RWPE2 (cell line): ENCODE results near the gene RIC3.

ENCODE experiments used
- ATAC-seq: fragments of 200-7000 bp; cut with Tn5 transposase; 3 replicates; pipeline ENCODE4 v1.9.1; 2021; ENCODE audit warnings: low read depth
- DNase-seq: peaks from one replicate; pipeline ENCODE4 v3.0.0-alpha.2; 2020; ENCODE audit warnings: low spot score
- H3K27ac ChIP-seq: fragments of 450-650 bp; 2 replicates; pipeline ENCODE4 v1.5.1; 2017; ENCODE audit warnings: mild to moderate bottlenecking; ENCODE audit not compliant: poor library complexity, severe bottlenecking
- H3K27me3 ChIP-seq: fragments of 250-450 bp; sonication (Bioruptor Pico); 2 replicates; pipeline ENCODE4 v1.5.1; 2021; ENCODE audit warnings: mild to moderate bottlenecking, moderate library complexity; ENCODE audit not compliant: insufficient read depth, poor library complexity, severe bottlenecking
- H3K36me3 ChIP-seq: fragments of 250-450 bp; sonication (Bioruptor Pico); 2 replicates; pipeline ENCODE4 v1.5.1; 2020; ENCODE audit warnings: low read depth, mild to moderate bottlenecking, moderate library complexity
- H3K4me1 ChIP-seq: fragments of 250-450 bp; sonication (Bioruptor Pico); 2 replicates; pipeline ENCODE4 v1.5.1; 2021; ENCODE audit warnings: mild to moderate bottlenecking, moderate library complexity; ENCODE audit not compliant: insufficient read depth, poor library complexity, severe bottlenecking
- H3K4me3 ChIP-seq: fragments of 250-450 bp; sonication (Bioruptor Pico); 2 replicates; pipeline ENCODE4 v1.5.1; 2021; ENCODE audit warnings: mild to moderate bottlenecking, moderate library complexity; ENCODE audit not compliant: severe bottlenecking
- H3K9me3 ChIP-seq: fragments of 250-450 bp; sonication (Bioruptor Pico); 2 replicates; pipeline ENCODE4 v1.5.1; 2021; ENCODE audit warnings: mild to moderate bottlenecking, moderate library complexity; ENCODE audit not compliant: severe bottlenecking
- TF ChIP-seq, protein P1 (sequence below): fragments of 450-650 bp; IDR thresholded peaks from one replicate; pipeline ENCODE4 v1.5.1; 2017; ENCODE audit warnings: mild to moderate bottlenecking, moderate library complexity; ENCODE audit not compliant: poor library complexity, severe bottlenecking

RIC3 gene

DNA sequence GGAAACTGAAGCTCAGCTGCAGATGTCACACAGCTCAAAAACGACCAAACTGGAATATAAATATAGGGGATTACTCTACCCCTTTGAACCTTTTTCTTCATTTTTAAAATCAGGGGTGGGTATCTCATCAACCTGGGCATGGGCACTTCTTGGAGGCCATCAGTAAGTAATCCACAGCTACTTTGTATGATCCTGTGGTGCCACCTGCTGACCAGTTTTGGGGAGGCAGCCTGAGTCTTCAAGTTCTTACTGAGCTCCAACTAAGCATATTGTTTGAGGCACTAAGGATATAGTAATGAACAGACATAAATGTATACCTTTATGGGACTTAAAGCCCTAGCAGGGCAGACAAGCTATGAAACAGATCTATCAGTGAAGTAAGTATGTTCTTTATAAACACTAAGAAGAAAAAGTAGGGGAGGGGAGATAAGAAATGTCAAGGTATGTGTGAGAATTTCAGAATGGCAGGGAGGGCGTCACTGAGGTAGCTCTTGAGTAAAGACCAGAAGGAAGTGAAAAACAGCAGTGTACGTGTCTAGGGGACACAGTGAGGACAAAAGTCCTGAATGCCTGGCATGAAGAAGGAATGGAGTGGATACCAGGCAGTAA, 69.4 kb downstream of the RIC3 start:
- DNase-seq: no peak
- peaks cover 11% of the 10 kb centered on the region for H3K36me3 ChIP-seq
- peak; percentile 72 for ATAC-seq
- H3K4me1 ChIP-seq: no peaks in the 10 kb centered on the region
- TF ChIP-seq, protein P1, sequence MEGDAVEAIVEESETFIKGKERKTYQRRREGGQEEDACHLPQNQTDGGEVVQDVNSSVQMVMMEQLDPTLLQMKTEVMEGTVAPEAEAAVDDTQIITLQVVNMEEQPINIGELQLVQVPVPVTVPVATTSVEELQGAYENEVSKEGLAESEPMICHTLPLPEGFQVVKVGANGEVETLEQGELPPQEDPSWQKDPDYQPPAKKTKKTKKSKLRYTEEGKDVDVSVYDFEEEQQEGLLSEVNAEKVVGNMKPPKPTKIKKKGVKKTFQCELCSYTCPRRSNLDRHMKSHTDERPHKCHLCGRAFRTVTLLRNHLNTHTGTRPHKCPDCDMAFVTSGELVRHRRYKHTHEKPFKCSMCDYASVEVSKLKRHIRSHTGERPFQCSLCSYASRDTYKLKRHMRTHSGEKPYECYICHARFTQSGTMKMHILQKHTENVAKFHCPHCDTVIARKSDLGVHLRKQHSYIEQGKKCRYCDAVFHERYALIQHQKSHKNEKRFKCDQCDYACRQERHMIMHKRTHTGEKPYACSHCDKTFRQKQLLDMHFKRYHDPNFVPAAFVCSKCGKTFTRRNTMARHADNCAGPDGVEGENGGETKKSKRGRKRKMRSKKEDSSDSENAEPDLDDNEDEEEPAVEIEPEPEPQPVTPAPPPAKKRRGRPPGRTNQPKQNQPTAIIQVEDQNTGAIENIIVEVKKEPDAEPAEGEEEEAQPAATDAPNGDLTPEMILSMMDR: peak; percentile 83
- no peaks in the 10 kb centered on the region for H3K27me3 ChIP-seq
- no peak overlapping the region for H3K27ac ChIP-seq
- no peaks in the 10 kb centered on the region for H3K9me3 ChIP-seq
- H3K4me3 ChIP-seq: no peak overlapping the region

DNA sequence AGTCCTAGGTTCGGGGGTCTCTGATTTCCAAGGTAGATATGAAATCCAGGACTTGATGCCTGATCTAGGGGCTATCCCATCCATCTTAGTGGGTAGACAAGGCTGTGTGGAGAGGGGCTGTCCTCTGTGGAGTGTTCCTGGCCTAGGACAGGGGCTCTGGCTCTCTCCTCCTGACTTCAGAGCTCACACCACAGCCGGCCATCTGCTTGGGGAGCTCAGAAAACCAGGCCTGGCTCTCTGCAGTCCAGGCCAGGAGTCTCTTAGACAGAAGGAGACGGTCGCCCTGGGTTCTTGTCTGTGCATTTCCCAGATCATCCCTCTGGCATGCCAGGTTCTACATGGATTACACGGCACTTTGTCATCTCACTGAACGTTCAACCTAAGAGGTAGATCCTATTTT, 69.9 kb downstream of the RIC3 start:
- H3K4me3 ChIP-seq: no peak overlapping the region
- TF ChIP-seq, protein P1: no peak

DNA sequence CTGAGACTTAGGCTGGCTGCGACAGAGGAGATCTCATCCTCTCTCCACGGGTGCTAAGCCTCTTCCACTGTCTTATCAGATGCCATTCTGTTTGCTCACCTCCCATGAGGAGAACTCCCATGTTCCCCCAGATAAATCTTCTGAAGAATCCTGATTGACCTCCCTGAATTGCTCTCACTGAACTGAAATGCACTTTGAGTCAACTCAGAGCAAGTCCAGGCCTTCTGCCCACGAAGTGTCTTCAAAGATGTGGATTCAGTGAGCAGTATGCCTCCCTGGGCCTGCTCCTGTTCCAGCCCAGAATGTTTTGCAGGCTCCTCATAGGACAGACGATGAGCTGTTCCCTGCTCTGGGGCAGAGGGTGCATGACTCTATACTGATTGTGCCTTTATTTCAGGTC, 70.5 kb downstream of the RIC3 start:
- ATAC-seq: no peak
- Histone ChIP-seq H3K36me3 (peaks cover 11% of the 10 kb centered on the region), H3K9me3 (no peaks in the 10 kb centered on the region), H3K4me3 (no peak overlapping the region), H3K27me3 (no peaks in the 10 kb centered on the region), H3K27ac (no peak overlapping the region), H3K4me1 (no peaks in the 10 kb centered on the region)
- TF ChIP-seq, protein P1: no peak
- no peak for DNase-seq

More for the DNA sequence above, 69.9 kb downstream of the RIC3 start:
- Histone ChIP-seq H3K4me1 (no peaks in the 10 kb centered on the region), H3K27me3 (no peaks in the 10 kb centered on the region), H3K36me3 (peaks cover 11% of the 10 kb centered on the region), H3K27ac (no peak overlapping the region), H3K9me3 (no peaks in the 10 kb centered on the region)
- peak; percentile 38 for DNase-seq
- ATAC-seq: no peak

DNA sequence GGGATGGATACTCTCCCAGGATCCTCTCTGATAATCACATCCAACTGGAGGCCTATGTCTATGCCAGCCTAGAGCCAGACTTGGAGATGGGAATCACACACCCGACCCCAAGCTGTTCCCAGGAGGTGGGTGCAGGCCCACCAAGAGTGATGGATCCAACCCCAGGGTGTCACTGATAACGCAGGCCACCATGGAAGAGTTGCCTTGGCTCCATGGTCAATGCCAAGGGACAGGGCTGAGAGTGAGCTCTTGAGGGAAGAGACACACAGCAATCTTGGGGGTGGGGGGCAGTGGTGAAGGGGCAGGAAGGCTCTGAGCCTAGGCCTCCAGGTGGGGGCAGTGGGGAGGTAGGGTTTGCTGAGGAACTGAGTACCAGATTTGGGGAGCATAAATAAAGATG, 70.9 kb downstream of the RIC3 start:
- Histone ChIP-seq H3K36me3 (peaks cover 11% of the 10 kb centered on the region), H3K9me3 (no peaks in the 10 kb centered on the region), H3K4me3 (no peak overlapping the region), H3K27ac (no peak overlapping the region), H3K4me1 (no peaks in the 10 kb centered on the region), H3K27me3 (no peaks in the 10 kb centered on the region)
- TF ChIP-seq, protein P1: no peak
- DNase-seq (no peak), ATAC-seq (no peak)

DNA sequence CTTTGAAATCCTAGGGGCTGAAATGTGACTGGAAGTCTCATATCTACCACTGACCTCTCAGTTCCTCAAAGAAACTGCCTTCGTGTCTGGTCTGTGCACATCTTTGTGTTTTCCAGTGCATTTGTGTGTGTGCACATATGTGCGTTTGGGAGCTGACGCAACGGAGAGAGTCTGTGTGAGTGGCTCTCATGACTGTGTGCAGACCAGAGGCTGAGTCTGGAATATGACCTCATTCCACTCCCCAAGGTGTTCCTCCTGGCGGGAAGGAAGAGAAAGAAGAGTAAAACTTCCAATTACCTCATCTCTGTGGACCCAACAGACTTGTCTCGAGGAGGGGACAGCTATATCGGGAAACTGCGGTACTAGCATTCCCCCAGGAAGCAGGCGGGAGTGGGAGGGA, 71.4 kb downstream of the RIC3 start:
- ATAC-seq (no peak), DNase-seq (no peak)
- H3K4me3 ChIP-seq: no peak overlapping the region
- no peaks in the 10 kb centered on the region for H3K27me3 ChIP-seq
- TF ChIP-seq, protein P1: no peak
- peaks cover 11% of the 10 kb centered on the region for H3K36me3 ChIP-seq
- no peaks in the 10 kb centered on the region for H3K9me3 ChIP-seq
- H3K27ac ChIP-seq: no peak overlapping the region
- no peaks in the 10 kb centered on the region for H3K4me1 ChIP-seq
